ENCODE results near the gene KIF3B.

The KIF3B gene

GRCh38 chr20:32325706-32326503 is 48.5 kb downstream of the KIF3B start:
- Histone ChIP-seq H3K9me2 (replicated peaks; ENCODE audit: insufficient read depth, low read length) (no peaks in the 10 kb centered on the region), H3K4me1 (ENCODE audit: low read length) (no peaks in the 10 kb centered on the region), H3K9ac (ENCODE audit: low read length) (no peak overlapping the region), H3K4me3 (ENCODE audit: low read length) (no peak overlapping the region), H3K27ac (ENCODE audit: low read length) (no peak overlapping the region), H3K4me2 (ENCODE audit: low read depth, low read length) (no peak overlapping the region), H3K79me2 (ENCODE audit: low read length) (no peaks in the 10 kb centered on the region), H3K9me3 (replicated peaks; ENCODE audit: insufficient read depth, low read length) (no peaks in the 10 kb centered on the region), H2AFZ (ENCODE audit: low read length) (no peak overlapping the region), H4K20me1 (ENCODE audit: insufficient read depth, low read length) (no peaks in the 10 kb centered on the region), H3F3A (ENCODE audit: insufficient read depth, low read length) (no peaks in the 10 kb centered on the region), H3K27me3 (replicated peaks; ENCODE audit: insufficient read depth, low read length) (no peaks in the 10 kb centered on the region), H3K36me3 (replicated peaks; ENCODE audit: insufficient read depth, low read length) (no peaks in the 10 kb centered on the region; the same call in 1 of the 2 replicates)
- no peak for DNase-seq
- no peak for TF ChIP-seq EZH2phosphoT487 (IDR thresholded peaks at IDR 0.05; ENCODE audit: low read length)
- no peak for TF ChIP-seq EZH2 (optimal IDR thresholded peaks at IDR 0.05; ENCODE audit: low read depth, low read length)
- TF ChIP-seq CTCF (IDR thresholded peaks at IDR 0.05; ENCODE audit: low read length): no peak

DNA sequence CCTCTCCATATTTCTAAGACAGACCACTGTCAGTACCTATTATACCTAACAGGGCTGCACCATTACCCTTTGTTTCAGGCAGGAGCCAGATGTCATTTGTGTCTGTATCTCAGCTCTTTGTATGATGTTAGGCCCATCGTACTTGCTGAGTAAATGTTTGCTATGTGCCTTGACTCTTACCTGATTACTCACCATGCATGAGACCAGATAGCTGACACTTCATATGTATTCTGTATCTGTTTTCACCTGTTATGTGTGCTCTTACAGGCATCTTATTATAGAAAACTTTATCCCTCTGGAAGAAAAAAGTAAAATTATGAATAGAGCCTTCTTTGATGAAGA is 49.0 kb downstream of the KIF3B start:
- H2AFZ ChIP-seq (ENCODE audit: low read length): no peak overlapping the region
- no peaks in the 10 kb centered on the region for H4K20me1 ChIP-seq (ENCODE audit: insufficient read depth, low read length)
- DNase-seq: no peak
- no peaks in the 10 kb centered on the region for H3K9me2 ChIP-seq (replicated peaks; ENCODE audit: insufficient read depth, low read length)
- H3K9ac ChIP-seq (ENCODE audit: low read length): no peak overlapping the region
- no peaks in the 10 kb centered on the region for H3K79me2 ChIP-seq (ENCODE audit: low read length)
- no peaks in the 10 kb centered on the region for H3K27me3 ChIP-seq (replicated peaks; ENCODE audit: insufficient read depth, low read length)
- H3K27ac ChIP-seq (ENCODE audit: low read length): no peak overlapping the region
- H3F3A ChIP-seq (ENCODE audit: insufficient read depth, low read length): no peaks in the 10 kb centered on the region
- H3K4me1 ChIP-seq (ENCODE audit: low read length): 0 out of 2 replicates have a peak, but pooled peaks cover under 1% of the 10 kb centered on the region
- TF ChIP-seq EZH2 (optimal IDR thresholded peaks at IDR 0.05; ENCODE audit: low read depth, low read length): no peak
- no peak for TF ChIP-seq EZH2phosphoT487 (IDR thresholded peaks at IDR 0.05; ENCODE audit: low read length)
- TF ChIP-seq CTCF (IDR thresholded peaks at IDR 0.05; ENCODE audit: low read length): no peak
- H3K36me3 ChIP-seq (replicated peaks; ENCODE audit: insufficient read depth, low read length): no peaks in the 10 kb centered on the region; the same call in 1 of the 2 replicates
- H3K4me3 ChIP-seq (ENCODE audit: low read length): no peak overlapping the region
- no peak overlapping the region for H3K4me2 ChIP-seq (ENCODE audit: low read depth, low read length)
- H3K9me3 ChIP-seq (replicated peaks; ENCODE audit: insufficient read depth, low read length): no peaks in the 10 kb centered on the region

GRCh38 chr20:32327087-32327681 is 49.7 kb downstream of the KIF3B start:
- no peaks in the 10 kb centered on the region for H3K27me3 ChIP-seq (replicated peaks; ENCODE audit: insufficient read depth, low read length)
- no peaks in the 10 kb centered on the region for H3F3A ChIP-seq (ENCODE audit: insufficient read depth, low read length)
- no peak overlapping the region for H3K9ac ChIP-seq (ENCODE audit: low read length)
- H3K9me3 ChIP-seq (replicated peaks; ENCODE audit: insufficient read depth, low read length): no peaks in the 10 kb centered on the region
- TF ChIP-seq CTCF (IDR thresholded peaks at IDR 0.05; ENCODE audit: low read length): no peak
- no peak for TF ChIP-seq EZH2phosphoT487 (IDR thresholded peaks at IDR 0.05; ENCODE audit: low read length)
- TF ChIP-seq EZH2 (optimal IDR thresholded peaks at IDR 0.05; ENCODE audit: low read depth, low read length): no peak
- no peak overlapping the region for H3K4me2 ChIP-seq (ENCODE audit: low read depth, low read length)
- no peak overlapping the region for H3K27ac ChIP-seq (ENCODE audit: low read length)
- H2AFZ ChIP-seq (ENCODE audit: low read length): no peak overlapping the region
- no peak for DNase-seq
- H3K4me1 ChIP-seq (ENCODE audit: low read length): peaks cover 8% of the 10 kb centered on the region
- no peaks in the 10 kb centered on the region for H3K79me2 ChIP-seq (ENCODE audit: low read length)
- no peak overlapping the region for H3K4me3 ChIP-seq (ENCODE audit: low read length)
- no peaks in the 10 kb centered on the region for H3K9me2 ChIP-seq (replicated peaks; ENCODE audit: insufficient read depth, low read length)
- H4K20me1 ChIP-seq (ENCODE audit: insufficient read depth, low read length): no peaks in the 10 kb centered on the region
- no peaks in the 10 kb centered on the region; the same call in 1 of the 2 replicates for H3K36me3 ChIP-seq (replicated peaks; ENCODE audit: insufficient read depth, low read length)
